Activated T-cell treated with anti-CD3 and anti-CD28 coated beads, Interleukin-2, amount 50 U/mL, for 4 hours (primary cell): ENCODE results near the gene SEMA3D. TPM values are rescaled to one million over a fixed set of nuclear protein-coding genes. Genes with fewer than 3 reads are reported as not detected.

Experiments used
- ATAC-seq, 2 donors: fragments of 200-7000 bp; cut with Tn5 transposase; one replicate each; pipeline ENCODE4 v1.10.0; 2021
- DNase-seq: peaks from one replicate; pipeline ENCODE4 v3.0.0-alpha.2; 2020
- H3K27me3 Mint-ChIP-seq: one replicate; pipeline ENCODE4 v1.8.0; 2021; ENCODE audit warnings: low read depth, mixed read lengths
- H3K36me3 Mint-ChIP-seq: one replicate; pipeline ENCODE4 v1.8.0; 2022; ENCODE audit warnings: mixed read lengths; ENCODE audit not compliant: insufficient read depth
- H3K4me1 Mint-ChIP-seq: one replicate; pipeline ENCODE4 v1.8.0; 2021; ENCODE audit warnings: low read depth, mixed read lengths
- H3K4me3 Mint-ChIP-seq: one replicate; pipeline ENCODE4 v1.8.0; 2021; ENCODE audit warnings: mild to moderate bottlenecking, moderate library complexity, mixed read lengths
- H3K9me3 Mint-ChIP-seq: one replicate; pipeline ENCODE4 v1.8.0; 2021; ENCODE audit warnings: mixed read lengths
- total RNA-seq, 3 donors: library from RNA; stranded (reverse); gene quantifications; one replicate each; pipeline ENCODE4 v1.2.1, GENCODE V29; 2021

The SEMA3D gene
- total RNA-seq, 3 donors from 2014 or later, result 0.08 to 0.13 TPM; not detected in 1

DNA sequence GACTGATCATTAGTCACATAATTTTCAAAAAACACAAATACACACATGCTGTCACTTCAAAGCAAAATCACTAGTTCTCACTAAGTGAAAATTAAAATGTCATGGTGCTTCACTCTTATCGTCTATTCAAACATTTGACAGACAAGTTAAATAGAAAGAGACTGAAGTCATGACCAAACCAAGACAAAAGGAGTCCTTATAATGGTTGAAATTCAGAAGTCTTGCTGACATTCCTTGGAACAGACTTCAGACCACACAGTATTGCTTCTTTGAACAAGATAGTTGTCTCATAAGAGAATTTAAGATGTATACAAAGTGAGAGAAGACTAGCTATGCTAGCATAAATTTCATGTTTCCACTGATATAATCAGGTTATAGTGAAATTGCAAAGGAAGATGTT lies 119.5 kb downstream of the SEMA3D start:
- Mint-ChIP-seq H3K4me3 (no peak overlapping the region), H3K36me3 (no peaks in the 10 kb centered on the region), H3K9me3 (no peaks in the 10 kb centered on the region), H3K27me3 (no peaks in the 10 kb centered on the region), H3K4me1 (no peaks in the 10 kb centered on the region)
- no peak for DNase-seq
- ATAC-seq, result no peak

DNA sequence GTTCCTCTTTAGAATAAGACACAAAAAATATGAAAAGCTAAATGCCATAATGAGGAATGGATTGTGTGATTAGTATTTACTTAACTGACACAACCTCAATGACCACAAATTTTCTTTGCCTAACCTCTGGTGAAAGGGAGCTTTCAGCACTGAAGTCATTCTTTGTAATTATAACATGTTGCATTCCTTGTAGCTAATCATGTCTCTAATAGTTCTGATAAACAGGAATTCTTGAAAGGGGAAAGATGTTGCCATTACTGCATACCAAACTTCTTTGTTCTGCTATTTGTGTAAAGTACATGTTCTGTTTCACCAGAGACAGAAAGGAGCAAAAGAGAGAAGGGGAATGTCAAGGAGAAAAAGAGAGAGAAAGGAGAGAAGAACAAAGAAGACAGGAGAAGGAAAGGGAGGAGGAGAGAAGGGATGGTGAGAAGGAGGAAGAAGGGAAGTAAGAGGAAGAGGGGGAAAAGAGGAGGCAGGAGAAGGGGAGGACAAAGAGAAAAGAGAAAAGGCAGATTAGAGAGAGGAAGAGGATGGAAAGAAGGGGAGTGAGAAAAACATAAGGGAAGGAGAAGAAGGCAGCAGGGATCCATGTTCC lies 120.9 kb downstream of the SEMA3D start:
- Mint-ChIP-seq H3K4me3 (no peak overlapping the region), H3K9me3 (no peaks in the 10 kb centered on the region), H3K4me1 (no peaks in the 10 kb centered on the region), H3K27me3 (no peaks in the 10 kb centered on the region), H3K36me3 (no peaks in the 10 kb centered on the region)
- DNase-seq, result no peak
- no peak for ATAC-seq

DNA sequence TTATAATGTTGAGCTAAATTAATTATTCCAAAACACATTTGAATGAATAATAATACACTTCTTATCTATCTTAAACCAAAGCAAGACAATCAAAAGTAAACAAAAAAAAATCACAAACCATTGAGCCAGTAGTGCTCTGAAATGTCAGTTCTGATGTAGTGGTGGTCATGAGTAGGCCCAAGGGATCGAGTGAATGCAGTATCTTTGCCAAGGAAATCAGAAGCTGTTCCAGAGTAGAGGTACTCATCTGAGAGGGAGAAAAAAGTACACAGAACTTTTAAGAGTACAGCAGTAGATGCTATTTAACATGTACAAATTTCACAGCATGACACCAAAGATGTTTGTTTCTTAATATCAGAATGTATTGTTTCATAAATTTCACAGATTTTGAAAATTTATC lies 121.5 kb downstream of the SEMA3D start:
- DNase-seq (no peak), ATAC-seq (no peak)
- Mint-ChIP-seq H3K4me1 (no peaks in the 10 kb centered on the region), H3K36me3 (no peaks in the 10 kb centered on the region), H3K9me3 (peaks cover 5% of the 10 kb centered on the region), H3K27me3 (no peaks in the 10 kb centered on the region), H3K4me3 (no peak overlapping the region)

DNA sequence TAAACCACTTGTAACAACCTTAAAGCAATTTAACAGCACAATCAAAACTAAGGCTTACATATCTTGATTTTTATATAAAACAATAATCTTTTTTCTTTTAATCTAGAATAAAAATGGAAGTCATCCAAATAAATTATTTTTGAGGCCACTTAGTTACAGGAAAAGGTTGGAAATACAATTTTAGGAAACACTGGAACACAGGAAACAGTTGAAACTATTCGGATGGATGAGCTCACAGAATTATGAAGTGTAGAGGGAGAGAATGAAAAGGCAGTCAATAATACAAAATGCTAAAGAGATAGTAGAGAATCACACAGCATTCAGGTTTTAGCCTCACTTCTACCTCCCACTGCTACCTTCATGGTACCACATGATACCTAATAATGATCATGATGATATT lies 124.2 kb downstream of the SEMA3D start:
- H3K4me1 Mint-ChIP-seq, result no peaks in the 10 kb centered on the region
- H3K36me3 Mint-ChIP-seq, result no peaks in the 10 kb centered on the region
- H3K9me3 Mint-ChIP-seq, result peaks cover 5% of the 10 kb centered on the region
- no peak for ATAC-seq
- no peak for DNase-seq
- H3K4me3 Mint-ChIP-seq, result no peak overlapping the region
- no peaks in the 10 kb centered on the region for H3K27me3 Mint-ChIP-seq

DNA sequence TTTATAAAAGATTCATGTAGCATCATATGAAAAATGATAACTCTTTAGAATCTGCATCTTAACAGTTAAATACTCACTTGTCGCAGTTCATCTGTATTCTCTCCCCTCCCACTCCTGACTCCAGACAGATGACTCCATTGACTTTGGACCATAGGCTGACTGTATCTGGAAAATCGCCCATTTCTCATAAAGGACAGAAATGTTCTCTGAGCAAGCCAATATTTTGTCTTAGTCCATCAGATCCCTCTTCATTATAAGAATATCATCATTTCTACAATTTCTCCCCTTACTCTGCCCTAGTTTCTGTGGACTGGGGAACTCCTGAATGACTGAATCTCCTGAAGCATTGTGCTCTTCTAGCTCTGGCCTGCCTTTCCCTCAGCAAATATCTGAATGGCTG lies 125.4 kb downstream of the SEMA3D start:
- no peak overlapping the region for H3K4me3 Mint-ChIP-seq
- DNase-seq, result no peak
- H3K36me3 Mint-ChIP-seq, result no peaks in the 10 kb centered on the region
- H3K27me3 Mint-ChIP-seq, result no peaks in the 10 kb centered on the region
- no peak for ATAC-seq
- no peaks in the 10 kb centered on the region for H3K4me1 Mint-ChIP-seq
- H3K9me3 Mint-ChIP-seq, result peaks cover 5% of the 10 kb centered on the region

DNA sequence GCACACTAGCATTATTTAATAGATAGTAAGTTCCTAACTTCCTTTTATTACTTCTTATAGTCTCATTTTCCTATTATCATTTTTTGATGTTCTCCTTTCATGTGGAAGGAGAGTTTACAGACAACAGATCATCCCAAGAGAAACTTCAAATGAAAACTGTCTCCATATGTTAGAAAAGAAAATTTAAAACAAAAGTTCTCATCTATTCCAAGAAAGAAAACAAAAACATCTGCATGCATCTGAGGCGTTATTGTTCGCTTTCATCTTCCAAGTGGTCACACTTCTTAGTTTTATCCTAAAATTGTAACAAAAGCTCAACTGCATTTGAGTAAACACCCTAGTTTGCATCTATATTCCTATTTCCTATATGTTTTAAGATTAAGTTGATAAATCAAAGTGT lies 126.2 kb downstream of the SEMA3D start:
- DNase-seq, result no peak
- Mint-ChIP-seq H3K27me3 (no peaks in the 10 kb centered on the region), H3K9me3 (peaks cover 5% of the 10 kb centered on the region), H3K4me1 (no peaks in the 10 kb centered on the region), H3K4me3 (no peak overlapping the region), H3K36me3 (no peaks in the 10 kb centered on the region)
- no peak for ATAC-seq

DNA sequence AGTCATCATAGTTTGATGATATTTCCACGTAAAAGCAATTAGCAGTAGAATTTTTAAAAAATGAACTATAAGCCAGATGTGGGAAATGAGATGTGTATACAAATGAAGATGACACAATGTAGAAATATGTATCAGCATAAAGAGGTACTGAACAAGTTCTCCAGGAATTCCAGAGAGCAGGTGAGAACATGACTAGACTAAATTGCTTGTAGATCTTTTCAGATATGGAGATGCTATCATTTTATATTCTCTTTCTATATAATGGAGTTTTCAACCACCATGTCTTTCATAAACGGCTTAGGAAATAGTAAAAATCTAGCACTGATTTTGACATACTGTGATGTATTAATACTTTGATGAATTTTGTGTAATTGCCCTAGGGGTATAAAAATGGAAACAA lies 130.9 kb downstream of the SEMA3D start:
- H3K4me1 Mint-ChIP-seq, result no peaks in the 10 kb centered on the region
- no peaks in the 10 kb centered on the region for H3K36me3 Mint-ChIP-seq
- no peak overlapping the region for H3K4me3 Mint-ChIP-seq
- peaks cover 5% of the 10 kb centered on the region for H3K9me3 Mint-ChIP-seq
- DNase-seq (no peak), ATAC-seq (no peak)
- no peaks in the 10 kb centered on the region for H3K27me3 Mint-ChIP-seq

DNA sequence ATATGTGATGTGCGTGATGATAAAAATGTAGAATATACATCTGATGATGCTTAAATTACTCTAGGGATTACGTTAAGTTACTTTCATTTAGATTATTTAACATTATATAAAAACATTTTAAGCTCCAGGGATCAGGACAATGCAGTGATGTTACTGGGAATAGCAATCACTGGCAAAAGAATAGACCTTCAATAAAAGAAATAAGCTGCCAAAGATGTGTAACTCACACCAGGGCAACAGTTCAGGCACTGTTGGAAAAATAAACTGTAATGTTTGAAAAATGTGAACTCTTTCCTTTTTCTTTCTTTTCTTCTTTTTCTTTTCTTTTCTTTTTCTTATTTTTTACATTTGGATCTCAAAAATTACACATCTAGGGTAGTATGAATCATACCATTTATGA lies 131.7 kb downstream of the SEMA3D start:
- Mint-ChIP-seq H3K27me3 (no peaks in the 10 kb centered on the region), H3K9me3 (no peaks in the 10 kb centered on the region), H3K36me3 (no peaks in the 10 kb centered on the region), H3K4me3 (no peak overlapping the region), H3K4me1 (no peaks in the 10 kb centered on the region)
- DNase-seq (no peak), ATAC-seq (no peak)

DNA sequence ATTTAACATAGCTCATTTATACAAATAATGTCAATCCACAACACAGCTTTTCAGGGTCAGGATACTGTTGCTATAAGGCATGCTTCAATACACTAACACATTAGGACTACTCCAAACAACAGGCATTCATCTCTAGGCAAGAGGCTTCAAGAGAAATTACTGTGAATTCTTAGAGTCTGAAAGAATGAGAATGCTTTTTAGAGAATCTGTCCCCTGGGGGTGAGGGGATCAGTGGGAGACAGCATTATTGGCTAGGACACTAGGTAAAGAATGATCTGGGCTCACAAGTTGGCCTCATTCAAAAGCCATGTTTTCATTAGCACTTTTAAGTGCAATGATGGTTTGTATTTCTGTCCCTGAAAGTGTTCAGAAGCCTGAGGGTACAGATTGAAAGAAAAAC lies 132.6 kb downstream of the SEMA3D start:
- ATAC-seq (no peak), DNase-seq (no peak)
- H3K27me3 Mint-ChIP-seq, result no peaks in the 10 kb centered on the region
- H3K36me3 Mint-ChIP-seq, result no peaks in the 10 kb centered on the region
- no peaks in the 10 kb centered on the region for H3K9me3 Mint-ChIP-seq
- no peak overlapping the region for H3K4me3 Mint-ChIP-seq
- no peaks in the 10 kb centered on the region for H3K4me1 Mint-ChIP-seq

DNA sequence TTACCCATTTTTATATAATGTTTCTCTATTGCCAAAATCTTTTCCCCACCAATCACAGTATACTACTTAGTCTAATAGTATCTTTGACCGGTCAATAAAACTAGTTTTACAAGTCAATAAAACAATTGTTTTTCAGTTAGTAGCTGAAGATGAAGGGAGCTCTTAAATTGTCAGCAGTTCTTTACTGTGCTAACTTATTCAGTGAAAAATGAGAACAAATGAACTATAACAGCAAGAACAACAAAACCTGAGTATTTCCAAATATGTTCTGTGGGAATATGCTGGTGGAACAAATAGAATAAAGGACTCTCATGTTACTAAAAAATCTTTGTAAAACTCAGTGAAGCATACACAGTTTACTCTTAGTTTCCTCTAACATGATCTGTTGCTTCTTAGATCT lies 134.0 kb downstream of the SEMA3D start:
- H3K36me3 Mint-ChIP-seq, result no peaks in the 10 kb centered on the region
- DNase-seq (no peak), ATAC-seq (no peak)
- no peak overlapping the region for H3K4me3 Mint-ChIP-seq
- H3K4me1 Mint-ChIP-seq, result no peaks in the 10 kb centered on the region
- no peaks in the 10 kb centered on the region for H3K9me3 Mint-ChIP-seq
- no peaks in the 10 kb centered on the region for H3K27me3 Mint-ChIP-seq

DNA sequence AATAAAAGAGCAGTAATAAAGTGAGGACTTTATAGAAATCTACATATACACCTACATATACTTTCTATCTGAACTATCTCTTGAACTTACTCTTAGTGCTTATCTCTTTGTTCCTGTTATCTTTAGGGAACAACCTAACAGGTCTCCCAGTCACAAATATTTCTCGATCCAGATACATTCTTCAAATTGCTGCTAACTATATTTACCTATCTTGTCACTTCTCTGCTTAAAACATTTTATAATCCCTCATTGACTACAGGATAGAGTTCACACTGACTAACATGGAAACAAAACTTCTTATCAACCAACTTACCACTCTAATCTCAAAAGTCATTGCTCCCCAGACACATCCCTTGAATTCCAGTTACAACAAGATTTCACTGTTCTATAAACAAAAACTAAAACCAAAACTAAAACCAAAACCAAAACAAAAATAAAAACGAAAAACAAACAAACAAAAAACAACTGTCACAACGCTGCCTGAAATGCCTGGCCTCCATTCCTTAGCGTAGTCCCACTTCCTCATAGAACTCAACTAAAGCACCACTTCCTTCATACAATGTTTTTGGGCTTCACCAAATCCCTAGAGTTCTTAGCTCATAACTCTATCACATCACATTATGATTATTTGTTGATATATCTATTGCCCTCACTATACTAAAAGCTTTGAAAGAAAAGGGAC lies 134.7 kb downstream of the SEMA3D start:
- no peak for ATAC-seq

DNA sequence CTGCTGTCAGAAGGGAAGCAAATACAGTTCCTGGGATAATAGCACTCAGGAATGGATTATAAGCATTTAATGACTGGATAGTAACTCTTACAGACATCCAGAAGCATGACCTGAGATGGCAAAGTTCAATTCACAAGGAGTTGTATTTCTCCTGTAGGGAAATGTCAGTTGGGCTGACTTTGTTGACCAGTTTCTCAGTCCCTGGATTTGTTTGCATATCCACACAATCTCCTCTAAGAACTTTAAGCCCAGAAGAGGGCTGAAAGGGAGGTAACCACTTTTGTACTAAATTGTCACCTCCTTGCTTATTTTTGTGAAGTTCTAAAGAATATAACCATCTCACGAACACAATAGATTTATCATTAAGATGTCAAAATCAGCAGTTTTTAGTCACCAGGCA lies 140.3 kb downstream of the SEMA3D start:
- H3K36me3 Mint-ChIP-seq, result no peaks in the 10 kb centered on the region
- DNase-seq (no peak), ATAC-seq (no peak)
- no peaks in the 10 kb centered on the region for H3K4me1 Mint-ChIP-seq
- H3K27me3 Mint-ChIP-seq, result peaks cover 2% of the 10 kb centered on the region
- no peaks in the 10 kb centered on the region for H3K9me3 Mint-ChIP-seq
- no peak overlapping the region for H3K4me3 Mint-ChIP-seq

More for the DNA sequence above, 134.7 kb downstream of the SEMA3D start:
- H3K9me3 Mint-ChIP-seq, result no peaks in the 10 kb centered on the region
- no peaks in the 10 kb centered on the region for H3K27me3 Mint-ChIP-seq
- DNase-seq, result no peak
- H3K4me3 Mint-ChIP-seq, result no peak overlapping the region
- no peaks in the 10 kb centered on the region for H3K36me3 Mint-ChIP-seq
- no peaks in the 10 kb centered on the region for H3K4me1 Mint-ChIP-seq

DNA sequence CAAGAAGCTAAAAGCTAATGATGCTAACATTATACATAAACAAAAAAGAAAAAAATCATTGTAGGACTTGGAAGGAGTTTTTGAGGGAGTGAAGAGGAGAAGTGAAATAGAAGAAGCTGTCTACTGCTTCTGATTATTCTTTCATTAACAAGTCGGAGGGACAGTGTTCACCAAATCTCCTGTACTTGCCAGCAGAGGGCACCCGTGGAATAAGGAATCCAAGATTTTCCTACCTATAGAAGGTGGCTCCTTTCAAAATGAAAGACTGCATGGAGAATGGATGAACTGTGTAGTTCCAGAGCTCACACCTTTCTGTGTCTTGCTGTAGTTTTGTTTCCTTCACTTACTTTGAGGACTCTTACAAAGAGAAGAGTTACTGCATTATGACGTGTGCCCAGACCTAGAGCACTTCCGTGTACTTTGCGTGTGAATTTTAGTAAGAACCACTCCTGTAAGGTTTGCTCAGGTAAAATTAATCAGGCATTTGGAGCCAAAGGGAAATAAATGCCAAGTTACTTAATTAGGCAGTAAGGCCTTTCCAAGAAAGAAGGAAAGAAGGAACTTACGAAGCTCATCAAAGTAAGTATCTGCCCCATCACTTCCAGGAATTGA lies 145.1 kb downstream of the SEMA3D start:
- no peaks in the 10 kb centered on the region for H3K9me3 Mint-ChIP-seq
- no peak for ATAC-seq
- H3K4me3 Mint-ChIP-seq, result no peak overlapping the region
- DNase-seq, result no peak
- H3K4me1 Mint-ChIP-seq, result no peaks in the 10 kb centered on the region
- H3K36me3 Mint-ChIP-seq, result no peaks in the 10 kb centered on the region
- H3K27me3 Mint-ChIP-seq, result peaks cover 2% of the 10 kb centered on the region

DNA sequence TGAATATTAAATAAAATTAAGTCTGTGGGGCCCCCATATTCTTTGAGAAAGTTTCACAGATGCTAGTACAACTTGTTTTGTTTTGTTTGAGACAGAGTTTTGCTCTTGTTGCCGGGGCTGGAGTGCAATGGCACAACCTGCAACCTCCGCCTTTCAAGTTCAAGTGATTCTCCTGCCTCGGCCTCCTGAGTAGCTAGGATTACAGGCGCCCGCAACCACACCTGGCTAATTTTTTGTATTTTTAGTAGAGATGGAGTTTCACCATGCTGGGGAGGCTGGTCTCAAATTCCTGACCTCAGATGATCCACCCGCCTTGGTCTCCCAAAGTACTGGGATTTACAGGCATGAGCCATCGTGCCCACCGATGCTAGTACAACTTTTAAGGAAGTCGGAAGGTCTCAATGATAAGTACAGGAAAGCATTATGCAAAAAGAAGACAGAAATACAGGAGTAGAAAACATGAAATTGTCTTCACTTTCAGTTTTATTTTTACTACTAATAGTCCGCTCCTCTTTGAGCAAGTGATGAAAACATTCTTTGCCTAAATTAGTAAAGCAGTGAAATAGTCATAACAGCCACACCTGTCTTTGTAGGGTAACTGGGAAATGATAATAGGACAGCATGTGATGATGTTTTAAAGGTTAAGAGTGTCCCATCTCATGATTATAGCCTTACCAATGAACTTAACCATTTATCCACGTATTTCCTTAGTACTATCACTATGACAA lies 147.5 kb downstream of the SEMA3D start:
- DNase-seq (no peak), ATAC-seq (peak in 1 of 2 donors; percentile 14)
- Mint-ChIP-seq H3K27me3 (peaks cover 2% of the 10 kb centered on the region), H3K4me3 (no peak overlapping the region), H3K9me3 (no peaks in the 10 kb centered on the region), H3K4me1 (no peaks in the 10 kb centered on the region), H3K36me3 (no peaks in the 10 kb centered on the region)

DNA sequence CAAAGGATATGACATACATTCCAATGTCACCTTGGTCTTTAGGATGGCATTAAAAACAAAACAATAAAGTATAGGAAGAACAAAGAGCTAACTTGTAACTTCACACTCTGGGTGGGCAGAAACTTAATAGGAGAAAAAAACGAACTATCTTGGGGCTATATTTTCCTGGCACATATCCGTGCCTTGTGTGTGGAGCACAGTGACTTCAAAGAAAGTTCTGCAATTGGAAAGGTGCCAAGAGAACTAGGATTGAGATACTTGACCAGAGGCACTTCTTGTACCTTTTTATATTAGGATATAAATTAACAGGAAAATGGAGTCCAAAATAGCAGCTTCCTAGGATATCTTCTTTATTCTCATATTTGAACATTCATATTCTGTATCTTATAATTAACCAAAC lies 148.4 kb downstream of the SEMA3D start:
- Mint-ChIP-seq H3K4me3 (no peak overlapping the region), H3K36me3 (no peaks in the 10 kb centered on the region), H3K4me1 (no peaks in the 10 kb centered on the region), H3K27me3 (peaks cover 2% of the 10 kb centered on the region), H3K9me3 (no peaks in the 10 kb centered on the region)
- DNase-seq (no peak), ATAC-seq (no peak)
